Measurements from ENCODE around the gene ARFGEF3. TPM values are rescaled to one million over a fixed set of nuclear protein-coding genes. Genes with fewer than 3 reads are reported as not detected.

Gene ARFGEF3
- total RNA-seq, 1 donor from 2014 or later, result 1.9 TPM

- Histone ChIP-seq H3K4me2 (ENCODE audit: low read length) (no peak overlapping the region), H3K9me3 (ENCODE audit: insufficient read depth, low read depth, low read length) (no peaks in the 10 kb centered on the region), H2AFZ (ENCODE audit: low read depth, low read length) (no peak overlapping the region), H3K27ac (ENCODE audit: low read depth, low read length) (no peak overlapping the region), H3K27me3 (ENCODE audit: insufficient read depth, low read length) (peaks cover 2% of the 10 kb centered on the region), H3K79me2 (ENCODE audit: insufficient read depth, low read length) (no peaks in the 10 kb centered on the region), H3K4me3 (ENCODE audit: insufficient read depth, low read depth, low read length) (no peak overlapping the region), H3K36me3 (ENCODE audit: insufficient read depth, low read length) (no peaks in the 10 kb centered on the region), H4K20me1 (ENCODE audit: insufficient read depth, low read length) (no peaks in the 10 kb centered on the region), H3K4me1 (ENCODE audit: insufficient read depth, low read length) (no peaks in the 10 kb centered on the region), H3K9ac (ENCODE audit: low read length) (no peak overlapping the region)
- FAIRE-seq (no peak), DNase-seq (ENCODE audit: low read depth) (no peak)
- H3K9me3 Mint-ChIP-seq (ENCODE audit: unreplicated experiment), result no peaks in the 10 kb centered on the region
- H3K4me1 Mint-ChIP-seq (ENCODE audit: low read depth, unreplicated experiment), result peaks cover 5% of the 10 kb centered on the region
- H3K36me3 Mint-ChIP-seq (ENCODE audit: low read depth, unreplicated experiment), result no peaks in the 10 kb centered on the region
- H3K4me3 Mint-ChIP-seq (ENCODE audit: unreplicated experiment), result no peak overlapping the region
- H3K27ac Mint-ChIP-seq (ENCODE audit: unreplicated experiment), result no peak overlapping the region
- TF ChIP-seq EZH2 (IDR thresholded peaks at IDR 0.05; ENCODE audit: insufficient read depth, low read length), result no peak
- TF ChIP-seq, protein P1, sequence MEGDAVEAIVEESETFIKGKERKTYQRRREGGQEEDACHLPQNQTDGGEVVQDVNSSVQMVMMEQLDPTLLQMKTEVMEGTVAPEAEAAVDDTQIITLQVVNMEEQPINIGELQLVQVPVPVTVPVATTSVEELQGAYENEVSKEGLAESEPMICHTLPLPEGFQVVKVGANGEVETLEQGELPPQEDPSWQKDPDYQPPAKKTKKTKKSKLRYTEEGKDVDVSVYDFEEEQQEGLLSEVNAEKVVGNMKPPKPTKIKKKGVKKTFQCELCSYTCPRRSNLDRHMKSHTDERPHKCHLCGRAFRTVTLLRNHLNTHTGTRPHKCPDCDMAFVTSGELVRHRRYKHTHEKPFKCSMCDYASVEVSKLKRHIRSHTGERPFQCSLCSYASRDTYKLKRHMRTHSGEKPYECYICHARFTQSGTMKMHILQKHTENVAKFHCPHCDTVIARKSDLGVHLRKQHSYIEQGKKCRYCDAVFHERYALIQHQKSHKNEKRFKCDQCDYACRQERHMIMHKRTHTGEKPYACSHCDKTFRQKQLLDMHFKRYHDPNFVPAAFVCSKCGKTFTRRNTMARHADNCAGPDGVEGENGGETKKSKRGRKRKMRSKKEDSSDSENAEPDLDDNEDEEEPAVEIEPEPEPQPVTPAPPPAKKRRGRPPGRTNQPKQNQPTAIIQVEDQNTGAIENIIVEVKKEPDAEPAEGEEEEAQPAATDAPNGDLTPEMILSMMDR (IDR thresholded peaks at IDR 0.05; ENCODE audit: insufficient read depth, low read depth, low read length), result no peak
- no peaks in the 10 kb centered on the region for H3K27me3 Mint-ChIP-seq (ENCODE audit: low read depth, unreplicated experiment)
These were observed 25.4 kb downstream of the ARFGEF3 start for GRCh38 chr6:138187156-138187555.

- FAIRE-seq (no peak), DNase-seq (ENCODE audit: low read depth) (no peak)
- Histone ChIP-seq H3K9me3 (ENCODE audit: insufficient read depth, low read depth, low read length) (no peaks in the 10 kb centered on the region), H3K9ac (ENCODE audit: low read length) (no peak overlapping the region), H3K79me2 (ENCODE audit: insufficient read depth, low read length) (no peaks in the 10 kb centered on the region), H3K36me3 (ENCODE audit: insufficient read depth, low read length) (no peaks in the 10 kb centered on the region), H3K27me3 (ENCODE audit: insufficient read depth, low read length) (peaks cover 2% of the 10 kb centered on the region), H3K4me2 (ENCODE audit: low read length) (no peak overlapping the region), H4K20me1 (ENCODE audit: insufficient read depth, low read length) (no peaks in the 10 kb centered on the region), H3K4me3 (ENCODE audit: insufficient read depth, low read depth, low read length) (no peak overlapping the region), H3K4me1 (ENCODE audit: insufficient read depth, low read length) (no peaks in the 10 kb centered on the region), H3K27ac (ENCODE audit: low read depth, low read length) (no peak overlapping the region), H2AFZ (ENCODE audit: low read depth, low read length) (no peak overlapping the region)
- Mint-ChIP-seq H3K4me3 (ENCODE audit: unreplicated experiment) (no peak overlapping the region), H3K27me3 (ENCODE audit: low read depth, unreplicated experiment) (no peaks in the 10 kb centered on the region), H3K27ac (ENCODE audit: unreplicated experiment) (no peak overlapping the region), H3K36me3 (ENCODE audit: low read depth, unreplicated experiment) (no peaks in the 10 kb centered on the region), H3K9me3 (ENCODE audit: unreplicated experiment) (no peaks in the 10 kb centered on the region), H3K4me1 (ENCODE audit: low read depth, unreplicated experiment) (peaks cover 5% of the 10 kb centered on the region)
- TF ChIP-seq EZH2 (IDR thresholded peaks at IDR 0.05; ENCODE audit: insufficient read depth, low read length), result no peak
- TF ChIP-seq, protein P1 (IDR thresholded peaks at IDR 0.05; ENCODE audit: insufficient read depth, low read depth, low read length), result no peak
These were observed 26.7 kb downstream of the ARFGEF3 start for GRCh38 chr6:138188278-138188941.

DNA sequence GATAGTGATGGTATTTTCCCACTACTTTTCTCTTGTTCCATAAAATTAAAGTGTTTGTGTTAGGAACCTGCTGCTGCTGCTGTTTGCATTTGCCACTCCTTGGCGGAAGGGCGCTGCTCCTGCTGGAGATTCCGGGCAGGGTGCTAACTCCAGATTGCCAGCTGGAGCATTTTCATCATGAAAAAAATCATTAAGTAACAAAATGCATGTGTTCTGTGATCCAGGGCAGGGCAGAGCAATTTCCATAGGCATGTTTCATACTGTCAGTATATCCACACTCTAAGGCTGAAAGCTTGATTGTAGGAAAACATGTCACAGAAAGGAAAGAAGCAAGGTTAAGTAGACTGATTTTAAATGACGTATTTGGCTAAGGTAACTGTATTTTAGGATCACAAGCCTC is 32.5 kb downstream of the ARFGEF3 start:
- Mint-ChIP-seq H3K27ac (ENCODE audit: unreplicated experiment) (no peak overlapping the region), H3K27me3 (ENCODE audit: low read depth, unreplicated experiment) (no peaks in the 10 kb centered on the region), H3K9me3 (ENCODE audit: unreplicated experiment) (no peaks in the 10 kb centered on the region), H3K36me3 (ENCODE audit: low read depth, unreplicated experiment) (no peaks in the 10 kb centered on the region), H3K4me3 (ENCODE audit: unreplicated experiment) (no peak overlapping the region), H3K4me1 (ENCODE audit: low read depth, unreplicated experiment) (no peaks in the 10 kb centered on the region)
- Histone ChIP-seq H3K27me3 (ENCODE audit: insufficient read depth, low read length) (peaks cover 2% of the 10 kb centered on the region), H3K4me1 (ENCODE audit: insufficient read depth, low read length) (no peaks in the 10 kb centered on the region), H4K20me1 (ENCODE audit: insufficient read depth, low read length) (no peaks in the 10 kb centered on the region), H3K9ac (ENCODE audit: low read length) (no peak overlapping the region), H3K36me3 (ENCODE audit: insufficient read depth, low read length) (no peaks in the 10 kb centered on the region), H3K9me3 (ENCODE audit: insufficient read depth, low read depth, low read length) (no peaks in the 10 kb centered on the region), H2AFZ (ENCODE audit: low read depth, low read length) (no peak overlapping the region), H3K4me3 (ENCODE audit: insufficient read depth, low read depth, low read length) (no peak overlapping the region), H3K79me2 (ENCODE audit: insufficient read depth, low read length) (no peaks in the 10 kb centered on the region), H3K27ac (ENCODE audit: low read depth, low read length) (no peak overlapping the region), H3K4me2 (ENCODE audit: low read length) (no peak overlapping the region)
- FAIRE-seq (no peak), DNase-seq (ENCODE audit: low read depth) (no peak)
- TF ChIP-seq, protein P1 (IDR thresholded peaks at IDR 0.05; ENCODE audit: insufficient read depth, low read depth, low read length), result no peak
- TF ChIP-seq EZH2 (IDR thresholded peaks at IDR 0.05; ENCODE audit: insufficient read depth, low read length), result no peak

Data from astrocyte (in vitro differentiated cells and primary cell).